HG02759 (cell line): Measurements from ENCODE around the gene GNAT2.

Source experiments
- ATAC-seq: cut with Tn5 transposase; IDR thresholded peaks from one replicate; pipeline ENCODE4 v1.9.1; 2021; ENCODE audit warnings: mild to moderate bottlenecking, moderate library complexity; ENCODE audit not compliant: unreplicated experiment

Gene GNAT2

GRCh38 chr1:109628540-109629321 is 9.3 kb upstream of the GNAT2 start:
- ATAC-seq, result no peak

GRCh38 chr1:109627692-109628399 is 8.4 kb upstream of the GNAT2 start:
- ATAC-seq, result no peak

GRCh38 chr1:109626682-109627408 is 7.4 kb upstream of the GNAT2 start:
- no peak for ATAC-seq

GRCh38 chr1:109625601-109626560 is 6.5 kb upstream of the GNAT2 start:
- no peak for ATAC-seq

GRCh38 chr1:109625176-109625575 is 5.8 kb upstream of the GNAT2 start:
- no peak for ATAC-seq

GRCh38 chr1:109624201-109625010 is 5.0 kb upstream of the GNAT2 start:
- ATAC-seq, result peak; percentile 32

- no peak for ATAC-seq
These were observed 4.3 kb upstream of the GNAT2 start for GRCh38 chr1:109623601-109624161.

GRCh38 chr1:109622895-109623294 is 3.5 kb upstream of the GNAT2 start:
- no peak for ATAC-seq

- no peak for ATAC-seq
These were observed 2.9 kb upstream of the GNAT2 start for GRCh38 chr1:109622137-109622892.

- ATAC-seq, result no peak
These were observed 2.1 kb upstream of the GNAT2 start for GRCh38 chr1:109621379-109622136.

GRCh38 chr1:109620841-109621286 is 1.4 kb upstream of the GNAT2 start:
- peak; percentile 72 for ATAC-seq

- no peak for ATAC-seq
These were observed 980 bp upstream of the GNAT2 start for GRCh38 chr1:109620401-109620791.

GRCh38 chr1:109618661-109619575 is 498 bp downstream of the GNAT2 start:
- no peak for ATAC-seq

GRCh38 chr1:109617291-109617801 is 2.1 kb downstream of the GNAT2 start:
- no peak for ATAC-seq

GRCh38 chr1:109616391-109616790 is 3.0 kb downstream of the GNAT2 start:
- no peak for ATAC-seq

GRCh38 chr1:109615879-109616278 is 3.5 kb downstream of the GNAT2 start:
- ATAC-seq, result no peak
